Measurements from ENCODE around the gene RIT2. TPM values are rescaled to one million over a fixed set of nuclear protein-coding genes. Genes with fewer than 3 reads are reported as not detected.
A peak's percentile ranks its signal among the peaks of the same experiment; 100 is the strongest.
"Not testable (repeated sequence)": the region's sequence is repeated elsewhere in the genome, so short reads cannot be mapped to it uniquely, and the experiment has no call there.

RIT2 gene
- total RNA-seq, 1 donor from 2014 or later: not detected

DNA sequence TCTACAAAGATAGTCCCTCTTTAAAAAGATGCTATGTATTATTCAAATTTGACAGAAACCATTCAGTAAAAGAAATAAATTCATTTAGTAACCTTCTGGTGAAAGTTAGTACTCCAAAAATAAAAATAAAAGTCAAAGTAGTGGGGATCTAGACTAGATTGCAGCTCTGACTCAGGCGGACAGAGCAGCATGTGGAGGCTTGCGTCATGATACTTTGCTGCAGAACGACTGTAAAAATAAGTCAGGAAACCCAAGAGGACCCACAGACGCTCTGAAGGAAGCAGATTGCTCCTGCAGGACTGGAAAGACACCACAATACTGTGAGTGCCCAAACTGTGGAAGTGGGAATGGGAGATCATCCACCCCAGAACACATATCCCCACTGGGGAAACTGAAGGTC, 301.9 kb downstream of the RIT2 start:
- Mint-ChIP-seq H3K9me3 (ENCODE audit: unreplicated experiment) (no peaks in the 10 kb centered on the region), H3K4me1 (ENCODE audit: low read depth, unreplicated experiment) (peaks cover 10% of the 10 kb centered on the region), H3K36me3 (ENCODE audit: unreplicated experiment) (no peaks in the 10 kb centered on the region), H3K27me3 (ENCODE audit: unreplicated experiment) (peaks cover 2% of the 10 kb centered on the region), H3K4me3 (ENCODE audit: unreplicated experiment) (no peak overlapping the region), H3K27ac (ENCODE audit: unreplicated experiment) (peak overlapping the region; percentile 14)
- no peak for DNase-seq
- TF ChIP-seq, protein P1, sequence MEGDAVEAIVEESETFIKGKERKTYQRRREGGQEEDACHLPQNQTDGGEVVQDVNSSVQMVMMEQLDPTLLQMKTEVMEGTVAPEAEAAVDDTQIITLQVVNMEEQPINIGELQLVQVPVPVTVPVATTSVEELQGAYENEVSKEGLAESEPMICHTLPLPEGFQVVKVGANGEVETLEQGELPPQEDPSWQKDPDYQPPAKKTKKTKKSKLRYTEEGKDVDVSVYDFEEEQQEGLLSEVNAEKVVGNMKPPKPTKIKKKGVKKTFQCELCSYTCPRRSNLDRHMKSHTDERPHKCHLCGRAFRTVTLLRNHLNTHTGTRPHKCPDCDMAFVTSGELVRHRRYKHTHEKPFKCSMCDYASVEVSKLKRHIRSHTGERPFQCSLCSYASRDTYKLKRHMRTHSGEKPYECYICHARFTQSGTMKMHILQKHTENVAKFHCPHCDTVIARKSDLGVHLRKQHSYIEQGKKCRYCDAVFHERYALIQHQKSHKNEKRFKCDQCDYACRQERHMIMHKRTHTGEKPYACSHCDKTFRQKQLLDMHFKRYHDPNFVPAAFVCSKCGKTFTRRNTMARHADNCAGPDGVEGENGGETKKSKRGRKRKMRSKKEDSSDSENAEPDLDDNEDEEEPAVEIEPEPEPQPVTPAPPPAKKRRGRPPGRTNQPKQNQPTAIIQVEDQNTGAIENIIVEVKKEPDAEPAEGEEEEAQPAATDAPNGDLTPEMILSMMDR (IDR thresholded peaks at IDR 0.05; ENCODE audit: partially characterized antibody, unreplicated experiment): no peak

DNA sequence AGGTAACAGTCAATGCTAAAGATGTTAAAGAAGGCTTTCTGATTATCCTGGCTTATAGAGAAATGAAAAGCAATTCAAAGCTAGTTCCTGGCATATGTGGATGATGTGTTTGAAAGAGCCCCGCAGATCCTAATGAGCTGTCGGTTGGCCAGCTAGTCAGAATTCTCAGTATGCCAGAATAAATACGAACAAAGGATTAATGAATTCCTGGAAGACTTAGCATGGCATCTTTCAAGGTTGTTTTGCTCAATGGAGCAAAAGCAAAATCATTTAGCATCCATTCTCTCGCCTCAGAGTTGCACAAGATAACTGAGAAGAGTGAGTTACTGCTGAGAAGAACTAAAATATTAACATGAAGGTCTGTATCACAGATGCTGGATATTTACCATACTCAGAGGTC, 307.6 kb downstream of the RIT2 start:
- no peak overlapping the region for H3K4me3 Mint-ChIP-seq (ENCODE audit: unreplicated experiment)
- TF ChIP-seq, protein P1 (IDR thresholded peaks at IDR 0.05; ENCODE audit: partially characterized antibody, unreplicated experiment): no peak
- no peak for DNase-seq
- no peak overlapping the region for H3K27ac Mint-ChIP-seq (ENCODE audit: unreplicated experiment)
- no peaks in the 10 kb centered on the region for H3K27me3 Mint-ChIP-seq (ENCODE audit: unreplicated experiment)
- H3K9me3 Mint-ChIP-seq (ENCODE audit: unreplicated experiment): no peaks in the 10 kb centered on the region
- H3K36me3 Mint-ChIP-seq (ENCODE audit: unreplicated experiment): no peaks in the 10 kb centered on the region
- H3K4me1 Mint-ChIP-seq (ENCODE audit: low read depth, unreplicated experiment): no peaks in the 10 kb centered on the region

DNA sequence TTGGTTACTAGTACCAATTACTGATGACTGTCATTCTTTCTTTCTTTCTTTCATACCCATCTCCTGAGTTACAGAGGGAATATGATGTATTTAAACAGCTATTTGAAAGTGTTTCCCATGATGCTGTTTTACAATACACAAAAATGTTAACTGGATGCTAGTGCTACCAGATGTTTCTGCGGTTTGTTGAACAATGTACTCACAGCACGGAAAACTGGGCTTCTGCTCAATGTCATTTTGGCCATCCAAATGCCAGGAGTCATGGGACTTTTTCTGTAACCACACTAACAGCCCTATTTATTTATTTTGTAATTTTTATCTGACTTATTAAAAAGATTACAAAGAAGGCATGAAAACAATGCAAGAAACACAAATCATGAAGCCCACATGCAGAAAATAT, 313.8 kb downstream of the RIT2 start:
- no peak for DNase-seq
- no peaks in the 10 kb centered on the region for H3K36me3 Mint-ChIP-seq (ENCODE audit: unreplicated experiment)
- H3K4me1 Mint-ChIP-seq (ENCODE audit: low read depth, unreplicated experiment): peaks cover 5% of the 10 kb centered on the region
- no peaks in the 10 kb centered on the region for H3K27me3 Mint-ChIP-seq (ENCODE audit: unreplicated experiment)
- peaks cover 2% of the 10 kb centered on the region for H3K9me3 Mint-ChIP-seq (ENCODE audit: unreplicated experiment)
- no peak overlapping the region for H3K4me3 Mint-ChIP-seq (ENCODE audit: unreplicated experiment)
- TF ChIP-seq, protein P1 (IDR thresholded peaks at IDR 0.05; ENCODE audit: partially characterized antibody, unreplicated experiment): no peak
- no peak overlapping the region for H3K27ac Mint-ChIP-seq (ENCODE audit: unreplicated experiment)

DNA sequence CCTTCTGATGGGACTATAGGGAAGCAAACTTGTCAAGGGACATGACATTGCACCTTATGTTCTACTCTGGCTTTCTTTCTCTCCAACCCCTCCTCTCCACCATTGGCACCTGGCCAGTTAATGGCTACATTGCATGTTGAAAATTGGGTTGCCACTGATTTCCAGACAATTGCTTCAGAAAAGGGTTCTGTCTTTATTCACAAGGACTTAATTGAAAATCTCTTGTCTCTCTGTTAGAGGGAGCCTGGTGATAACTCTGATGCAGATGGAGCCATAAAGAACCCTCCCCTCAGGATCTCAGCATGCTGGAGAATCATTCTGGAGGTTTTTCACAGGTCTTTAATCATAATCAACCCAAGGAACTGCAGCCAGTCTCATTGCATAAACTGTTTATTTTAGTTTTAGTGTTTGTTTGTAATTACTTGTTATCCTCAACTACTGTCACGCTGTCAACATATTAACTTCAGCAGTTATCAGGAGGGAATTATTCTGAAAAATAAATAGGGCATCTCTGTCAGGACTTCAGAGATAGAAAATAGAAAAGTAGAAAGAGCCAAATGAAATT, 316.8 kb downstream of the RIT2 start:
- TF ChIP-seq, protein P1 (IDR thresholded peaks at IDR 0.05; ENCODE audit: partially characterized antibody, unreplicated experiment): no peak
- no peak for DNase-seq
- Mint-ChIP-seq H3K4me1 (ENCODE audit: low read depth, unreplicated experiment) (peaks cover 5% of the 10 kb centered on the region), H3K27ac (ENCODE audit: unreplicated experiment) (peak overlapping the region; percentile 12), H3K36me3 (ENCODE audit: unreplicated experiment) (no peaks in the 10 kb centered on the region), H3K4me3 (ENCODE audit: unreplicated experiment) (no peak overlapping the region), H3K27me3 (ENCODE audit: unreplicated experiment) (no peaks in the 10 kb centered on the region), H3K9me3 (ENCODE audit: unreplicated experiment) (peaks cover 4% of the 10 kb centered on the region)

DNA sequence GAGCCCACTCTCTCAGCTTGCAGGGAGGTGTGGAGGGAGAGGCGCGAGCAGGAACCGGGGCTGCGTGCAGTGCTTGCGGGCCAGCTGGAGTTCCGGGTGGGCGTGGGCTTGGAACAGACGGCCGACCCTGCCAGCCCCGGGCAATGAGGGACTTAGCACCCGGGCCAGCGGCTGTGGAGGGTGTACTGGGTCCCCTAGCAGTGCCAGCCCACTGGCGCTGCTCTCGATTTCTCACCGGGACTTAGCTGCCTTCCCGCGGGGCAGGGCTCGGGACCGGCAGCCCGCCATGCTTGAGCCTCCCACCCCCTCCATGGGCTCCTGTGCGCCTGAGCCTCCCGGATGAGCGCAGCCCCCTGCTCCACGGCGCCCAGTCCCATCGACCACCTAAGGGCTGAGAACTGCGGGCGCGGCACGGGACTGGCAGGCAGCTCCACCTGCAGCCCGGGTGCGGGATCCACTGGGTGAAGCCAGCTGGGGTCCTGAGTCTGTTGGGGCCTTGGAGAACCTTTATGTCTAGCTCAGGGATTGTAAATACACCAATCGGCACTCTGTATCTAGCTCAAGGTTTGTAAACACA, 320.2 kb downstream of the RIT2 start:
- not testable (repeated sequence) for H3K27ac Mint-ChIP-seq (ENCODE audit: unreplicated experiment); H3K36me3 Mint-ChIP-seq (ENCODE audit: unreplicated experiment); H3K4me3 Mint-ChIP-seq (ENCODE audit: unreplicated experiment); DNase-seq; H3K9me3 Mint-ChIP-seq (ENCODE audit: unreplicated experiment); H3K27me3 Mint-ChIP-seq (ENCODE audit: unreplicated experiment); H3K4me1 Mint-ChIP-seq (ENCODE audit: low read depth, unreplicated experiment)
